KBM-7 (cell line): ENCODE data around the gene MAGI1.
A peak's percentile ranks its signal among the peaks of the same experiment; 100 is the strongest.
"Not testable (repeated sequence)": the region's sequence is repeated elsewhere in the genome, so short reads cannot be mapped to it uniquely, and the experiment has no call there.

Experiments
- DNase-seq: peaks from one replicate; pipeline ENCODE4 v3.0.0-alpha.2; 2015
- in situ Hi-C: fragments of 300-500 bp; cut with MboI; formaldehyde crosslinking; loops from 2 replicates; pipeline ENCODE4 v1.14.3; 2020; ENCODE audit warnings: low sequenced_read_pairs, low pct_unique_long_range_greater_than_20kb, mixed read lengths

Gene MAGI1

DNA sequence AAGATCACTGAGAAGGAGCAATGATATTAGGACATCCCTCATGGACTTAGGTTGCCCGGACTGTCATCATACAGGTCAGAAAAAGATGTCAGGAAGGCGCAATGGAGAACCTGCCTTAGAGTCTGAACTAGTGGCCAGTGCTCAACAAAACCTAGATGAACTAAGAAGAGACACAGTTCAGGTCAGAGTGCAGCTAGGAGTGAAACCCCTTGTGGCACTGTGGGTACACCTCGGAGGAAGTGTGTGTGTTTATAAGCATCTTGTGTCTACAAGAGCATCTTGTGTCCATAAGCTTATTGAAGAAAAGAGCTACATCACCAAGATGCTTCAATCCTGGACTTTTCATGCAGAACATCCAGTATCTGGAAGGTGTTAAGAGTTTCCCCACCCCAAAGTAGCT lies 315.7 kb downstream of the MAGI1 start:
- DNase-seq, result no peak
- in situ Hi-C loops, result no loop called here

DNA sequence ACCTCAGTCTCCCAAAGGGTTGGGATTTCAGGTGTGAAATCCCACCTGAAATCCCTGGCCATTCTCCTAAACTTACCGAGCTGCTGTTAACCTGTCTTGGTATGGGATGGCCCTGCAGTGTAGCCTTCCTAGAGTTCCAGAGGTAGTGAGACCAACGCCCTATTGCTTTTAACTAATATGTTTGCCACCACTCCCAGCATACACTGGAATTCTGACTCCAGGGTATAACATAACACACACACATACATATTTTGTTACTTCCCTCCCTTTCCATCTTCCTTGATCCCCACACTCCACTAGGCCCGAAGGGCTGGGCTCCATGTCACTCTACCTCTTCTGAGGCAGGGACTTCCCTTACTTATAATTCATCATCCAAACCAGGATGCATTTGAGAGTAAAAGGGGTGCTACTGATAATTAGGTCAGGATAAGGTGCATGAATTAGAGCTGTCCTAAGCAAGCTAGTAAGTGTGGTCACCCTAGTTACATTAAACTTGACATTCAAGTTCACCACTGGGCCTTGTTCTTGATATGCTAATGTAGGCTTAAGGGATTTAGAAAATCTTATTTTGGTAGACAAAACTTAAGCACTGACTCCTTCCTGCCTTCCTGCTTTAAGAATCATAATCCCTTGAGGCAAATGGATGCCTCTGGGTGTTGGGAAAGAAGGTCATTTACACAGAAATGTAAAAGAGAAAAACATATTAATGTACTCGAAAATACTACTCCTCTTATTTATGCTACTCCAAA lies 317.6 kb downstream of the MAGI1 start:
- in situ Hi-C loops, result no loop called here
- DNase-seq, result no peak

DNA sequence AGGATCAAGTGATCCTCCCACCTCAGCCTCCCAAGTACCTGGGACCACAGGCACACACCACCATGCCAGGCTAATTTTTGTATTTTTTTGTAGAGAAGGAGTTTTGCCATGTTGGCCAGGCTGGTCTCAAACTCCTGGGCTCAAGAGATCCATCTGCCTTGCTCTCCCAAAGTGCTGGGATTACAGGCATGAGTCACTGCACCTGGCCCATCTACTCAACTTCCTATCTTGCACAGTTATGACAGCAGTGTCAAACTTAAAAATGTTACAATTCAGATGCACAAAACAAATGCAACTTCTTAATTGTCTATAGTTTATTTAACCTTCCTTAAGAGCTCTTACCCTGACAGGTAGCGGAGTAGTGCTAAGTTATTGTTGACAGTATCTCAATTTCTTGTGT lies 319.1 kb downstream of the MAGI1 start:
- in situ Hi-C loops, DNase-seq: not testable (repeated sequence)

DNA sequence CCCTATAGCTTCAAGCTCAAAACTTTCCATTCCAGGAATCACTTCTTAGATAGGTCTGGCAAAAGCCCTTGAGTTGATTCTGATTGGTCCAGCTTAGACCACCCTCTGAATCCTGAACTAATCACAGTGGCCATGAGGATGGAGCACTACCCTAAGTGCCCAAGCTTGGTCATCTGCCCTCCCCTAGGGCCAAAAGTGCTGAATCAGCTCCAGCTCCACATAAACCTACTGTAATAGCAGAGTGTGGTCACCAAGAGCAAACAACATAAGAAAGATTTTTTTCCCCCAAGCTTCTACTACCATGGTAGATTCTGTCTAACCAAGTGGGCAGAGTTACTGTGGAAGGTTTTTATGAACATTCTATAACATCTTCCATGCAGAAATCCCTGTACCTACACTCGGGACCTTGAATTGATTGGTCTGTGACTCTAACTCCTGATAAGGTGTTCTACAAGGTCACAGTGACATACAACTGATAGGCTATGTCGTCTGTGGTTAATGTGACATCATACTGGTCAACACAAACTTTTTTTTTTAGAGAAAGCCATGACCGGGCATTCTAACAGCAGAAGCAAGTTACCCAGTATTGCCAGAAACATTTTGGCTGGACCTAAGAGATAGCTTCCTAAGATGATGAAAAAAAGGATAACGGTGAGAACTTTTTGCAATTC lies 320.9 kb downstream of the MAGI1 start:
- DNase-seq, result no peak
- in situ Hi-C loops, result no loop called here

DNA sequence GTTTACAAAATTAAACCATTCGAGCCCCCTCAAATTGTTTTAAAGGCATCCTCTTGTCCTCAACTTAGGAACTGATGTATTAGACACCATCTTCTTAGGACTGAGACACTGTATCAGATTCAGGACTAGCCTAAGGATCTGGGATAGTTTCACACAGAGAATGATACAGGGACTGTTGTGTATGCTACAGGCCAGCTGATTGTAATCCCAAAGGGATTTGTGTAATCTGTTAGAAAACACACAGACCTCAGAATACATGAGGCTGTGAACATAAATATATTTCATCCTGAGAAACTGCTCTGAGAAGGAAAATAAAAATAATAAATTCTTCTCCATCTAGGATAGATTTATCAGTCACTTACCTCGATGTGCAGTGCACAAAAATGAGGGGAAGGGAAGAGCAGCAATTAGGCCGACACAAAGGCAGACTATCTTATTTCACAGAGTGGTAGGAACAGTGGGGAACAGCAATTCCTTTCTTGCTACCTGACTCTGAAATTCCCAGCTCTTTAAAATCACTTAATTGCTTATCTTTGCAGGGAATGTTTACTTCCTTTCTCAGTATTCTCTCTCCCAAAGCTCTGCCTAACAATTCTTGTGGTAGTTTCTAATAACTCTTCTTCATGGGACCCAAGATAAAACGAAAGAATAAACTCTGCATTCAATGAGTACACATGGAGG lies 322.5 kb downstream of the MAGI1 start:
- no peak for DNase-seq
- in situ Hi-C loops, result no loop called here

DNA sequence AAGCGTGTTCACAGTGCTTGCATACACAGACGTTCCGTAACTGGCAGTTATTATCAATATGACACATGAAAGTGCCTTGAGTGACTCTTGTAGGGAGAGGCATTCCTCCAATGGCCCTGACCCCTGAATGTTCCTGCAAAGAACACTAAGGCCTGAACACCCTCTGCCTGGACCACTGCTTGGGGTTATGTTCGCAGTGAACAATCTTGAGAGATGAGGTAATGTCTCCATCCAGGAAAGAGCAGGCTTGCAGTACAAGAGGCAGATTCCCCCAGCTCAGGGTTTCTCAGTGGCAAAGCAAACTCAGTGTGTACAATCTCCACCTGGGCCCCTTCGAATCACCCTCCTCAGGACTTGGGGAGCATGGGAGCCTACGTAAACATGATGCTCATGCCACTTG lies 324.6 kb downstream of the MAGI1 start:
- DNase-seq, result no peak
- in situ Hi-C loops, result no loop called here

DNA sequence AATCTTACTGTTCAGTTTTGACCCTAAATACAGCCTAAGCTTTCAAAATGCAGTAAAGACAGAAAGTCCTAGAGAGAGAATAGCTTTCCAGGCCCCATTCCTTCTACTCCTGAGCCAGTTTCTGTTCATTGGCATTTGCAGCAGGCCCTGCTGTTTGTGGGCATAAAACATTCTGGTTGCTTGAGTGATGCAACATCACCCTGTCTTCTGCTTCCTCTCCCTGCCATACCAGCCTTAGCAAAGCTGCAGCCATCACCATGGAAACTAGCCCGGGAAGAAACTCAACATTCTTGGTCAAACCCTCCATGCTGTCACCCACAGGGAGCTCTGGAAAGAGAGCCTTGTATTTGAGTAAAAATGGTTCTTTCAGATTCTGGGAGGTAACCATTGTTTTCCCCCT lies 325.7 kb downstream of the MAGI1 start:
- in situ Hi-C loops, result no loop called here
- peak; percentile 7 for DNase-seq

DNA sequence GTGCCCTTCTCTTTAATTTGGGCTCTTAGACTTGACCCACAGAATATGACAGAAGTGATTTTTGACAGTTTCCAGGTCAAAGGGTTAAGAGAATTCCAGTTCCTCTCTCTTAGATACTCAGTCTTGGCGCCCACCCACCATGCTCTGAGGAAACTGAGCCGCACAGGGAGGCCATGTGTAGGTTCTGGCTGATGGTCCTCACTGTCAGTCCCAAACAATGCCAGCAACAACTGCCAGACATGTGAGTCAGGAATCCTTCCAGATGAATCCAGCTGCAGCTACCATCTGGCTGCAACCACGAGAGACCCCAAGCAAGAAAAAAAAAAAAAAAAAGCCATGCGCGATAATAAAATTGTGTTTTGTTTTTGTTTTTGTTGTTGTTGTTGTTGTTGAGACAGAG lies 326.6 kb downstream of the MAGI1 start:
- in situ Hi-C loops, result no loop called here
- no peak for DNase-seq

DNA sequence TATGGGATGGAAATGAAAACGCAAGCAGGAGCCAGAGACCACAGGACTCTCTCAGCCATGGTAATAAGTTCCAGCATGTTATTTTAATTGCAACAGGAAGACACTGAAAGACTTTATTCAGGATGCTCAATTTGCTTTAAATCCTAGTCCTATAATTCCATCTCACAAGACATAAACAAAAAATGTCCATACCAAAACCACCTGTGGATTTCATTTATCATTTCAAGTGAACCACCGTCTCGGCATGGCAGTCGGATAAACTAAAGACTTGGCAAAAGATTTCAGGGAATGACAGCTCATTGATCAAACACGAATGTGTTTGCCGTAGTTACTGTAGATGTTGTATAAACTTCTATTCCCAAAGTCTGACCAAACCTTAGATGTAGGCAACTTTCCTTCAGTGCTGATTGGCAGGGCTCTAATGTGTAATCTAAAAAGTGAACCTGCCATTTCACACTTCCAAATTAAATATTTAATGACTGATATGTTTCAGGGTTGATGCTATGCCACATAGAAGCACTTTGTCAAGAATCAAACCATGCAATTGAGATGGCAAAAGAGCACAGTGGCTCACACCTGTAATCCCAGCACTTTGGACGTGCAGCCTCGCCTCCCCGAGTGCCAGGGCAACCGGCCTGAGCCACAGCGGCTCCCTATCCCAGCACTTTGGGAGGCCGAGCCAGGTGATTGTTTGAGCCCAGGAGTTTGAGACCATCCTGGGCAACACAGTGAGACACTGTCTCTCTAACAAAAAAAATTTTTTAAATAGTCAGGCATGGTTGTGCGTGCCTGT lies 331.7 kb downstream of the MAGI1 start:
- DNase-seq, result no peak
- in situ Hi-C loops, result no loop called here

DNA sequence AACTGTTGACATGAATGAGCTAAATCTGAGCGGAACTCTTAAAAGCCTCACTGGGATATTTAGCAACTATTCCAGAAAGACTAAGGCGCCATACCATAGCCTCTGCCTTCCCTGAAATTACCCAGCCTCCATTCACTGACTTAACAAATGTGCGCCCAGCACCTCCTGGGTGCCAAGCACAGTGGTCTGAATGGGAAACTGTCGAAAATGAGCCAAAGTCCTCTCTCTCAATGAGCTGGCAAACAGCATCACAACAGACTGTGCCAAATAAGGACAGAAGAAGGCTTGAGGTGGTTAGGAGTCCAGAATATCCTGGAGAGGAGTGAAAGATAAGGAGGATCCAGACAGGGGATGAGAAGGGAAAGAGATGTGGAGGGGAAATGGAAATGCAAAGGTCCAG lies 332.4 kb downstream of the MAGI1 start:
- DNase-seq, result no peak
- in situ Hi-C loops, result no loop called here

DNA sequence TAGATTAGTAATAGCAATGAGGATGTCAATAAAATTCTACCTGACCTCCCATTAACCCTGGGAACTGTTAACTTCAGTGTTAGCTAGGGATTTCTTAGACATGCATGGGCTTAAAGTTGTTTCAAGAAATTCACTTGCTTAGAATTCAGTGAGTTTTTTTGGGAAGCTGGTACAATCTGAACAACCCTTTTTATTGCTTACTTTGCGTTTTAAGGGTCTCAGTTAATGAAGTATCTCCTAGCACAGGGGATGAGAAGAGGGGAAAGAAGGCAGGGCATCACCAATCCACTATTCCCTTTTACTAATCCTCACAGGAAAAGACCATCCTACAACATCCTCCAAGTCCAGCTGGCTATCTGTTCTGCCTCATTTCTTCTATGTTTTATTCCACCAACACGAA lies 334.9 kb downstream of the MAGI1 start:
- in situ Hi-C loops, result no loop called here
- no peak for DNase-seq

DNA sequence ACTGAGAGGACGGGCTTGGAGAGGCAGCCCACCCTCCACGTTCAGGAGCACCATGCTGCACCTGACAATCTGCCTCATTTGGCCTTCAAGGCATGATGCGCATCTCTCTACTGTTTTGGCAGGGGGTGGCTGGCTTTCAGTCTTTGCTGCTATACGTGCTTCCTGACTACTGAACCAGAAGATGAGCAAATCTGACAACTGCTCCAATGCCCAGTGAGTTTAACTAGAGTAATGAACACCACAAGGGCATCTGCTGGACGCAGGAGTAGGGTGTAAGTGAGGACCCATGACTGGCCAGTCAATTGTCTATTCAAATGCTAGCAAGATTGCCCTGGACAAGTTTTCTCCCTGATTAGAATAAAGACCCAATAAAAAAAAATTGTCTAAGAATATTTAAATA lies 335.7 kb downstream of the MAGI1 start:
- no peak for DNase-seq
- in situ Hi-C loops, result no loop called here

DNA sequence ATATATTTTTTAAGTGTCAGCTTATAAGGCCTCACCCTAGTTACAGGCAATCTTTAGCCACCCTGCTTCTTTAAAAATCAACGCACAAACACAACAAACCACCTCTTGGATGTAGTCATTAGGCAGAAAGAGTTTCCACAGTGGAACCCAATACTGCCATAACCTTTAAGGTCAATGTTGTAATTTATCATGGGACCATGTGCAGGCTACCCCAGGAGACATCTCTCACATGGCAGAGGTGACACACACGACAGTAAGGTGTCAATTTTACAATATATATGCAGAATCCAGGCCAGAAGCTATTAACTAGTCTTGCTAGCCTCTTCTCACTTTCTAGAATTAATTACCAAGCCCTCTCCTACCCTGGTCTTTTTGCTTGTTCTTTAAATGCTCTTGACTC lies 336.5 kb downstream of the MAGI1 start:
- DNase-seq, result no peak
- in situ Hi-C loops, result no loop called here

DNA sequence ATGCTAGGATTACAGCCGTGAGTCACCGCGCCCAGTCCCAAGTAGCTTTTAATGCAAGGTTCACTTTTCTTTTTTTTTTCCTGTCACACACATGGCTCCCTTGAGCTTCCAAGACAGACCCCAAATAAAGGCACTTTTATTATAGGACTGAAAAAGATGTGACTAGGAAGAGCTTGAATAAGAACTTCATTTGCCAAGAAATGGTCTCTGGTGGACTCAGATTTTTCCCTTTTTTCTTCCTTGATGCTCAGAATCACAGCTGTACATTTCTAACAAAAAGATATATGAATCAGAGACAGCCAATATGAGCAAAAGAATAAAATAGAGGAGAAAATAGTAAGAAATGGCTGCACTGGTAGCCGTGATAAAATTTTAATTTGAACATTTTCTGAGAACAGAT lies 337.2 kb downstream of the MAGI1 start:
- DNase-seq, result no peak
- in situ Hi-C loops, result no loop called here

DNA sequence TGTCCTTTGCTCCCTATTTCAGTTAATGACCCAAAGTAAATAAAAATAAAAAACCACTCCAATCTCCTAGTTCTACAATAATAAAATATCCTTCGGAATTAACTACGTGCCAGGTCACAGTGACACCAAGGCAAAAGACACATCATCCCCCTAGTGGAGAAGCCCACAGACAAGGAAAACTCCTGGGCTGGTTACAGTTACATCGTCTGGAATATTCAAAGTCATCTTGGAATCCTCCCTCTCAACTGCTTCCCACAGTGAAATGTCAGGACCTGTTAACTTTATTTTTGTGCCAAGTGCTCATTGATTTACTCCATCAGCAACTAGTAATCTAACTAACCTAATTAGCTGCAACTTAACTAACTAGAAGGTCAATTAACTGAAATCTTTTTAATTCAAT lies 349.3 kb downstream of the MAGI1 start:
- no peak for DNase-seq
- in situ Hi-C loops, result no loop called here

DNA sequence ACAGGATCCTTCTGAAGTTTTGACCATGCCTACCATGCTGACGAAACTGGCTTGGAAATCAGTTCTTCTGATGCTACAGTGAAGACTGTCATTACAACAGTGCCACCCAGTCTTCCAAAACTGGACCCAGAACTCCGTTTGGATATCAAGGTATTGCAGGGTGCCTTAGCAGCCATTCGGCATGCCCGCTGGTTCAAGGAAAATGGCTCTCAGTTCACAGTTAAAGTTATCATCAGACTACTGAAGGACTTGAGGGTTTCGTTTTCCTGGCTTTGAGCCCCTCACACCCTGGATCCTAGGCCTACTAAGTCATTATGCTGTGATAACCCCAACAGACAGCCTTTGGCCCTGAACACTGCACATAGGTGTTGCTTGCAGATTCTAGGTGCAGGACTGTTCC lies 351.0 kb downstream of the MAGI1 start:
- in situ Hi-C loops, result no loop called here
- no peak for DNase-seq

DNA sequence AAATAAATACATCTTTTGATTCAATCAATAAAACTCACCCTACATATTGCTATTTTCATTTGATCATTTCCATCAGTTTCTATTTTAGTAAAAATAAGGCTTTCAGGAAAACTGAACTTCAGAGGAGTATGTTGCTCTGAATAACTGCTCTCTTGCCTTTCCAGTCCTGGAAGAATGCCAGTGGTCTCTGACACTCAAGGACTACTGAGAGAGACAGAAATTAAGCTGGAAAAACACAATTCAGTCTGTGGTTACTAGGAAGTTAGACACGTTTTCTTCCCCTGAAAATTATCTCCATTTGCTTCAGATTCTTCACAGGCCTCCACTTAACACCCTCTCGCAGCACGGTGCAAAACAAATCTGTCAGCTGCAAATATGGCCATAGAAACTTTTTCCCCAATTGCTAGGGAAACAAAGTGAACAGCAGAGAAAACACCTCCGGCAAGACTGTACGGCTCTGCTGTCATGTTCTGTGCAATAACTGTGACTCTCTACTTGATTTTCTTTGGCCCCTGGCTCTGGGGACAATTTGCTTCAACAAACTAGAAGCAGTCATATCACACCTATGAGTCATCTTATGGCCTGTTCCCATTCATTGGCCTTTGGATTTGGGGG lies 353.0 kb downstream of the MAGI1 start:
- in situ Hi-C loops, result no loop called here
- no peak for DNase-seq

DNA sequence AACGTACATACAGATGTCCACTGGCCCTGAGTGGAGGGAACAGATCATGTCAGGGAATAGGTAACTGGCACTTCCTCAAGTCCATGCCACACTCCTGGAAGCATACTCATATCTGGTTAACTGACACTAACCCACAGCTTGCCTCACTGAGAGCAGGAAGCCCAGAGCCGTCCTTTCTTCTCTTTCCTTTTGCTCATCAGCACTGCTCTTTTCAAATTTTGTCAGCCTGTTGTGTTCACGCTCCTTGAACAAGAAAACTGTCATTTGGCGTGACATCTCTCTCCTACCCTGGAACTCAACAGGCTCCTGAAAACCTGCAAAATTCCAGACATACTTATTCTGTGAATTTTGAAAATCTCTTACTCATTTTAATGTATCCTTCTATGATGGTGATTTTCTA lies 360.2 kb downstream of the MAGI1 start:
- in situ Hi-C loops, result no loop called here
- DNase-seq, result no peak

DNA sequence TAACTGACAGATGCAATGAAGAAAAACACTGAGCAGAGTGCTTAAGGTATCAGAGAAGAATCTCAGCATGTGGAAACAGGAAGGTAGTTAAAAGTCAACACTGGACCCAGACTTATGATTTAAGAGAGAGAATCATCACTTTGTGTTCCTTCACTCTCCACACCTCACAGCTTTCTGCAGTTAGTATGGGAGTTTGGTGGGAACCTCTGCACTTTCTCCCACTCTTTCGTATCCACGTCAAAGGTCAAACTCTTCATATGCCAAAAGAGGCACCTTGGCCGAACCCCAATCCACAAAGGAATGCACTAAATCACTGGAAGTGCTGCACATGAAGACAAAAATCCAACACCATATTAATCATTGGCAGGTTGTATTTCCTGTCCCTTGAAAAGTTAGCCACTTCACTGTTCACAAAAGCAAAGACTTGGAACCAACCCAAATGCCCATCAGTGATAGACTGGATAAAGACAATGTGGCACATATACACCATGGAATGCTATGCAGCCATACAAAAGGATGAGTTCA lies 361.2 kb downstream of the MAGI1 start:
- no peak for DNase-seq
- in situ Hi-C loops, result no loop called here
